ENCODE results near the gene PGK2. TPM values are rescaled to one million over a fixed set of nuclear protein-coding genes. Genes with fewer than 3 reads are reported as not detected.
"Not testable (repeated sequence)": the region's sequence is repeated elsewhere in the genome, so short reads cannot be mapped to it uniquely, and the experiment has no call there.

Gene PGK2
- total RNA-seq, 4 donors from 2014 or later = not detected

DNA sequence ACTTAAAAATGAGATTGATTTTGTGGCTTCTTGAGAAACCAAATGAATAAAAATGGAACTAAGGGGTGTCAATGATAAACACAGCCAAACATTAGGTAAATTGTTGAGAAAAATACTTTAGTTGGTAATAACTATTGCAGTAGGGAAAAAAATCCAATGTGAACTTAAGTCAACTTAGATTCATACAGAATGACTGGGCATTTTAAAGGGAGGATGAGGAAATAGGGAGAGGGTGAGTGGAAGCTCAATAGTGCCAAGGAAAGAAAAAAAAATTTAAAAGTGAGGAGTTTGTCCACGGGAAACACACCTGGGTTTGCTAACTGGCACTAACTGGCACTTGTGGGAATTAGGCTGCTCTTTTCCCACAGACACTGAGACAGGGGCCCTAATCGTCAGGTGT lies 26.2 kb upstream of the PGK2 start:
- no peaks in the 10 kb centered on the region for H3K4me1 ChIP-seq
- TF ChIP-seq EP300 (IDR thresholded peaks at IDR 0.05) (no peak), POLR2A (IDR thresholded peaks at IDR 0.05) (no peak)
- TF ChIP-seq, protein P1, sequence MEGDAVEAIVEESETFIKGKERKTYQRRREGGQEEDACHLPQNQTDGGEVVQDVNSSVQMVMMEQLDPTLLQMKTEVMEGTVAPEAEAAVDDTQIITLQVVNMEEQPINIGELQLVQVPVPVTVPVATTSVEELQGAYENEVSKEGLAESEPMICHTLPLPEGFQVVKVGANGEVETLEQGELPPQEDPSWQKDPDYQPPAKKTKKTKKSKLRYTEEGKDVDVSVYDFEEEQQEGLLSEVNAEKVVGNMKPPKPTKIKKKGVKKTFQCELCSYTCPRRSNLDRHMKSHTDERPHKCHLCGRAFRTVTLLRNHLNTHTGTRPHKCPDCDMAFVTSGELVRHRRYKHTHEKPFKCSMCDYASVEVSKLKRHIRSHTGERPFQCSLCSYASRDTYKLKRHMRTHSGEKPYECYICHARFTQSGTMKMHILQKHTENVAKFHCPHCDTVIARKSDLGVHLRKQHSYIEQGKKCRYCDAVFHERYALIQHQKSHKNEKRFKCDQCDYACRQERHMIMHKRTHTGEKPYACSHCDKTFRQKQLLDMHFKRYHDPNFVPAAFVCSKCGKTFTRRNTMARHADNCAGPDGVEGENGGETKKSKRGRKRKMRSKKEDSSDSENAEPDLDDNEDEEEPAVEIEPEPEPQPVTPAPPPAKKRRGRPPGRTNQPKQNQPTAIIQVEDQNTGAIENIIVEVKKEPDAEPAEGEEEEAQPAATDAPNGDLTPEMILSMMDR (IDR thresholded peaks at IDR 0.05) = no peak
- 71 to 73% methylated on average over 2 of the region's 2 CpGs for WGBS, 2 donors
- no peak overlapping the region for H3K4me3 ChIP-seq
- no peak overlapping the region for H3K27ac ChIP-seq
- no peak for DNase-seq (ENCODE audit: low spot score in 2 of 2)
- H3K36me3 ChIP-seq = no peaks in the 10 kb centered on the region
- H3K9me3 ChIP-seq = peaks cover 0 to 8% (median 0%) of the 10 kb centered on the region in 4 donors
- no peaks in the 10 kb centered on the region for H3K27me3 ChIP-seq

DNA sequence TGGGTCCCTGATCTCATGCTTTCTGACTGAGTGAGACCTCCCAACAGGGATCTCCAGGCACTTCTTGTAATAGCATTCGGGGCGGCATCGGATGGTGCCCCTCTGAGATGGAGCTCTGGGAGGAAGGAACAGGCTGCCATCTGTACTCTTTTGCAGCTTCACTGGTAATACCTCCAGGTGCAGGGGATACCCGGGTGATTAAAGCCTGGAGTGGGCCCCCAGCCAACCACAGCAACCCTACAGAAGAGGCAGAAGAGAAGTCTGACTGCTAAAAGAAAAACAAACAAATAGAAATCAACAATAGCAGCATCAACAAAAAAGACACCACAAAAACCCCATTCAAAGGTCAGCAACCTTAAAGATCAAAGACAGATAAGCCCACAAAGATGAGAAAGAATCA lies 19.1 kb upstream of the PGK2 start:
- Histone ChIP-seq H3K4me1 (no peaks in the 10 kb centered on the region), H3K27ac (no peak overlapping the region), H3K27me3 (no peaks in the 10 kb centered on the region), H3K4me3 (no peak overlapping the region), H3K9me3 (peaks cover 0 to 14% (median 0%) of the 10 kb centered on the region in 4 donors), H3K36me3 (no peaks in the 10 kb centered on the region)
- DNase-seq (ENCODE audit: low spot score in 2 of 2) = no peak
- 90 to 95% methylated on average over 4 of the region's 4 CpGs for whole genome bisulfite sequencing, 2 donors
- no peak for TF ChIP-seq POLR2A (IDR thresholded peaks at IDR 0.05)
- TF ChIP-seq, protein P1 (IDR thresholded peaks at IDR 0.05) = no peak
- no peak for TF ChIP-seq EP300 (IDR thresholded peaks at IDR 0.05)

DNA sequence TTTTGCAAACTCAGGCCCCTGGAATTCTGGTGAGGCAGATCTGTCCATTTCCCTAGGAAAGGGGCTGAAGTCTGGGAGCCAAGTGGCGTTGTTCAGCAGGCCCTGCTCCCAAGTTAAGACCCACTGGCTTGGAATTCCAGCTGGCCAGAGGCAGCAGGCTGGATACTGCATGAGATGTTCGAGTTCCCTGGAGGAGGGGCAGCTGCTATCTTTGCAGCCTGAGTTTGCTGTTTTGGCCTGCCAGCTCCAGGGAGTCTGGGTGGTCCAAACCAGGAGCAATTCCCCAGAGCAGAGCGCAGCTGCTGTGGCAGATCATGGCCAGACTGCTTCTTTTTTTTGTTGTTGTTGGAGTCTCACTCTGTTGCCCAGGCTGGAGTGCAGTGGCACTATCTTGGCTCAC lies 18.2 kb upstream of the PGK2 start:
- 58 to 82% methylated on average over 2 to 3 of the region's 3 CpGs for WGBS, 2 donors
- TF ChIP-seq EP300 (IDR thresholded peaks at IDR 0.05) (no peak), POLR2A (IDR thresholded peaks at IDR 0.05) (no peak)
- TF ChIP-seq, protein P1 (IDR thresholded peaks at IDR 0.05) = no peak
- H3K36me3 ChIP-seq = no peaks in the 10 kb centered on the region
- H3K27ac ChIP-seq = no peak overlapping the region
- no peaks in the 10 kb centered on the region for H3K4me1 ChIP-seq
- no peaks in the 10 kb centered on the region for H3K27me3 ChIP-seq
- no peak for DNase-seq (ENCODE audit: low spot score in 2 of 2)
- no peak overlapping the region for H3K4me3 ChIP-seq
- H3K9me3 ChIP-seq = peaks cover 0 to 14% (median 0%) of the 10 kb centered on the region in 4 donors

DNA sequence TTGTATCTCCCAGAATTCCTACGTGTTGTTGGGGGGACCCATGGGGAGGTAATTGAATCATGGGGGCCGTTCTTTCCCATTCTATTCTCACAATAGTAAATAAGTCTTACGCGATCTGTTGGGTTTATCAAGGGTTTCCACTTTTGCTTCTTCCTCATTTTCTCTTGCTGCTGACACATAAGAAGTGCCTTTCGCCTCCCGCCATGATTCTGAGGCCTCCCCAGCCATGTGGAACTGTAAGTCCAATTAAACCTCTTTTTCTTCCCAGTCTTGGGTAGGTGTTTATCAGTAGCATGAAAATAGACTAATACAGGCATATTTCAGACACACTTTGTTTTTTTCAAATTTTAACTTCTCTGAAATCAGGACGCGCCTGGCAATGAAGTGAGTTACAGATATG lies 14.4 kb upstream of the PGK2 start:
- Histone ChIP-seq H3K4me1 (no peaks in the 10 kb centered on the region), H3K27ac (no peak overlapping the region), H3K27me3 (no peaks in the 10 kb centered on the region), H3K9me3 (peaks cover 0 to 7% (median 0%) of the 10 kb centered on the region in 4 donors), H3K4me3 (no peak overlapping the region), H3K36me3 (no peaks in the 10 kb centered on the region)
- WGBS, 2 donors = 93% methylated on average over 8 of the region's 8 CpGs
- no peak for TF ChIP-seq EP300 (IDR thresholded peaks at IDR 0.05)
- TF ChIP-seq, protein P1 (IDR thresholded peaks at IDR 0.05) = no peak
- TF ChIP-seq POLR2A (IDR thresholded peaks at IDR 0.05) = no peak
- no peak for DNase-seq (ENCODE audit: low spot score in 2 of 2)

DNA sequence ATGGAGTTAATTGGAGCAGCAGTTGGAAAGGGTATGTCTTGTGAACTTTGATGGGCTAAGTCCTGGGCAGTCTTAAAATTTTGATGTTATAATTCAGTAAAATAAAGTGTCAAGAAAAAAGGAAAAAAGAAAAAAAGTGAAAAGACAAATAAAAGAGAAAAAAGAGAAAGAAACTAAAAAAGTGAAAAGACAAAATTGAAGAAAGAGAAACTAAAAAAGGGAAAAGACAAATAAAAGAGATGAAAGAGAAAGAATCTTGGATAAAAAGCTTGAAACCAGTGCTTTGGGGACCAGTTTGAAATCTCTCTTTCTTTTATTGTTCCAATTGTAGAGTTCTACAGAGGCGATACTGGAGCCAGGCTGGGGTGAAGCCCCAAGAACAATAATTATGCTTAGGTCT lies 12.0 kb upstream of the PGK2 start:
- no peaks in the 10 kb centered on the region for H3K36me3 ChIP-seq
- H3K27ac ChIP-seq = no peak overlapping the region
- H3K4me1 ChIP-seq = no peaks in the 10 kb centered on the region
- no peak for DNase-seq (ENCODE audit: low spot score in 2 of 2)
- no peak for TF ChIP-seq POLR2A (IDR thresholded peaks at IDR 0.05)
- no peak for TF ChIP-seq EP300 (IDR thresholded peaks at IDR 0.05)
- TF ChIP-seq, protein P1 (IDR thresholded peaks at IDR 0.05) = no peak
- H3K27me3 ChIP-seq = no peaks in the 10 kb centered on the region
- 78 to 88% methylated on average over 1 of the region's 1 CpG for WGBS, 2 donors
- no peak overlapping the region for H3K4me3 ChIP-seq
- no peaks in the 10 kb centered on the region for H3K9me3 ChIP-seq

DNA sequence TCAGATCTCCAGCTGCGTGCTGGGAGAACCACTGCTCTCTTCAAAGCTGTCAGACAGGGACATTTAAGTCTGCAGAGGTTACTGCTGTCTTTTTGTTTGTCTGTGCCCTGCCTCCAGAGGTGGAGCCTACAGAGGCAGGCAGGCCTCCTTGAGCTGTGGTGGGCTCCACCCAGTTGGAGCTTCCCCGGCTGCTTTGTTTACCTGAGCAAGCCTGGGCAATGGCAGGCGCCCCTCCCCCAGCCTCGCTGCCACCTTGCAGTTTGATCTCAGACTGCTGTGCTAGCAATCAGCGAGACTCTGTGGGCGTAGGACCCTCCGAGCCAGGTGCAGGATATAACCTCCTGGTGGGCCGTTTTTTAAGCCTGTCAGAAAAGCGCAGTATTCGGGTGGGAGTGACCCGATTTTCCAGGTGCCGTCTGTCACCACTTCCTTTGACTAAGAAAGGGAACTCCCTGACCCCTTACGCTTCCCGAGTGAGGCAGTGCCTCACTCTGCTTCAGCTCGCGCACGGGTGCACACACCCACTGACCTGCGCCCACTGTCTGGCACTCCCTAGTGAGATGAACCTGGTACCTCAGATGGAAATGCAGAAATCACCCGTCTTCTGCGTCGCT lies 9.9 kb upstream of the PGK2 start:
- H3K27me3 ChIP-seq; H3K9me3 ChIP-seq; H3K36me3 ChIP-seq; H3K4me3 ChIP-seq; H3K4me1 ChIP-seq; H3K27ac ChIP-seq; DNase-seq (ENCODE audit: low spot score in 2 of 2): not testable (repeated sequence)
- 88 to 89% methylated on average over 17 to 20 of the region's 21 CpGs for WGBS, 2 donors
